PFSK-1 (cell line): Measurements from ENCODE around the gene DOCK8.

Experiments used
- POLR2AphosphoS5 ChIP-seq: IDR thresholded peaks from 2 replicates; pipeline ENCODE4 v1.6.1; 2012; ENCODE audit warnings: low read depth, mild to moderate bottlenecking, control low read depth, low read length, moderate library complexity
- REST ChIP-seq, 2 experiments: IDR thresholded peaks; 2 replicates each; pipeline versions ENCODE4 v1.6.1 to v1.8.0; 2011 to 2012; ENCODE audit warnings: low read depth in 2 of 2, low read length in 2 of 2, control low read depth in 1 of 2, inconsistent platforms in 1 of 2, mild to moderate bottlenecking in 1 of 2, moderate library complexity in 1 of 2; ENCODE audit not compliant: insufficient read depth in 1 of 2
- SIN3A ChIP-seq: IDR thresholded peaks from 2 replicates; pipeline ENCODE4 v1.6.1; 2012; ENCODE audit warnings: mild to moderate bottlenecking, low read length, moderate library complexity, borderline replicate concordance; ENCODE audit not compliant: insufficient read depth
- TAF1 ChIP-seq: IDR thresholded peaks from 2 replicates; pipeline ENCODE4 v1.6.1; 2012; ENCODE audit warnings: low read length, control low read depth, borderline replicate concordance; ENCODE audit not compliant: insufficient read depth

- TF ChIP-seq TAF1 (no peak), REST (IDR thresholded peaks at IDR 0.05; ENCODE audit: insufficient read depth in 1 of 2, low read depth in 2 of 2, low read length in 2 of 2) (no peak), POLR2AphosphoS5 (no peak), SIN3A (no peak)
Observed at GRCh38 chr9:426264-426663, 211.6 kb downstream of the DOCK8 start.
